PC-3 (cell line): ENCODE data around the gene ANGPTL8.

Experiments
- EZH2phosphoT487 ChIP-seq: fragments of 300-600 bp; sonication (generic); IDR thresholded peaks from 2 replicates; pipeline ENCODE4 v1.6.1; 2018; ENCODE audit warnings: mild to moderate bottlenecking, antibody characterized with exemption, low read length, borderline replicate concordance
- TF ChIP-seq, protein P1 (sequence below): fragments of 300-600 bp; sonication (generic); conservative IDR thresholded peaks from 2 replicates; pipeline ENCODE4 v1.5.1; 2017; ENCODE audit warnings: antibody characterized with exemption, low read depth, mild to moderate bottlenecking, low read length

DNA sequence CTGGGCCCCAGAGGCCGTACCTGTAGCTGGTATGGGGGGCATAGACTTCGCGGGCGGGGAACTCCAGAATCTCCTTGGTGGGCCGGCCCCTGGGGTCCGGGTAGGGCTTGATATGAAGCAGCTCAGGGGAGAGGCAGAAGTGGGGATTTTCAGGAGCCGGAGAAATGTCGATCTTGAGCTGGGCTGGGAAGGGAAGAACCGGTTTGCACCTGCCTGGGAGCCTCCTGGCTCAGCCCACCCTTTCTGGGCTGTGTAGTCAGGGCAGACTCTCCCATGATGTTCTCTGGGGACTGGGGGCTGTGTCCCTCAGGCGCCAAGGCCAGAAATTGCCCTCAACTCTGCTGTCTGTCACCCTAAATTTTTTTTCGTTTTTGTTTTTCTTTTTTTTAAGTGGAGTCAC lies 2.6 kb downstream of the ANGPTL8 start:
- TF ChIP-seq, protein P1, sequence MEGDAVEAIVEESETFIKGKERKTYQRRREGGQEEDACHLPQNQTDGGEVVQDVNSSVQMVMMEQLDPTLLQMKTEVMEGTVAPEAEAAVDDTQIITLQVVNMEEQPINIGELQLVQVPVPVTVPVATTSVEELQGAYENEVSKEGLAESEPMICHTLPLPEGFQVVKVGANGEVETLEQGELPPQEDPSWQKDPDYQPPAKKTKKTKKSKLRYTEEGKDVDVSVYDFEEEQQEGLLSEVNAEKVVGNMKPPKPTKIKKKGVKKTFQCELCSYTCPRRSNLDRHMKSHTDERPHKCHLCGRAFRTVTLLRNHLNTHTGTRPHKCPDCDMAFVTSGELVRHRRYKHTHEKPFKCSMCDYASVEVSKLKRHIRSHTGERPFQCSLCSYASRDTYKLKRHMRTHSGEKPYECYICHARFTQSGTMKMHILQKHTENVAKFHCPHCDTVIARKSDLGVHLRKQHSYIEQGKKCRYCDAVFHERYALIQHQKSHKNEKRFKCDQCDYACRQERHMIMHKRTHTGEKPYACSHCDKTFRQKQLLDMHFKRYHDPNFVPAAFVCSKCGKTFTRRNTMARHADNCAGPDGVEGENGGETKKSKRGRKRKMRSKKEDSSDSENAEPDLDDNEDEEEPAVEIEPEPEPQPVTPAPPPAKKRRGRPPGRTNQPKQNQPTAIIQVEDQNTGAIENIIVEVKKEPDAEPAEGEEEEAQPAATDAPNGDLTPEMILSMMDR = no peak
- no peak for TF ChIP-seq EZH2phosphoT487
